H1 (cell line): ENCODE data around the gene ACSL3. TPM values are rescaled to one million over a fixed set of nuclear protein-coding genes. Genes with fewer than 3 reads are reported as not detected.

Experiments
- GTF2F1 ChIP-seq: IDR thresholded peaks from 2 replicates; pipeline ENCODE4 v1.6.1; 2012; ENCODE audit warnings: low read depth, low read length, improper control_type of control experiment, borderline replicate concordance
- polyA plus RNA-seq, 7 experiments: library from polyadenylated mRNA; depleted of rRNA in 3 of 7; stranded (reverse) in 5 of 7; unstranded in 2 of 7; fragments of >200 nt in 5 of 7; fragments of 200-250 nt in 2 of 7; gene quantifications; 1 replicate in 5 of 7; 2 replicates in 1 of 7; 4 replicates in 1 of 7; pipeline versions ENCODE4 v1.2.1 to v1.2.3, GENCODE V29; 2011 to 2013; ENCODE audit warnings: missing spikeins in 2 of 7, mixed read lengths in 2 of 7
- total RNA-seq: library from RNA; stranded (reverse); fragmentation: NEBNext Ultra II Directional; extraction: Animal tissue kit (Norgen Biotek cat#: 25700); gene quantifications from 2 replicates; pipeline ENCODE4 v1.2.1, GENCODE V29; 2021
- TF ChIP-seq, protein P1 (sequence below): fragments of 300-600 bp; sonication (generic); IDR thresholded peaks from 2 replicates; pipeline ENCODE4 v1.7.1; 2012; ENCODE audit warnings: low read length, moderate library complexity, mild to moderate bottlenecking, inconsistent platforms; ENCODE audit not compliant: insufficient replicate concordance

Gene ACSL3
- total and polyA plus RNA-seq, 2 of the 8 experiments (the other 6 are each of a cell fraction or from before 2014, with no cell fraction given), result 37.5 to 98.1 TPM

DNA sequence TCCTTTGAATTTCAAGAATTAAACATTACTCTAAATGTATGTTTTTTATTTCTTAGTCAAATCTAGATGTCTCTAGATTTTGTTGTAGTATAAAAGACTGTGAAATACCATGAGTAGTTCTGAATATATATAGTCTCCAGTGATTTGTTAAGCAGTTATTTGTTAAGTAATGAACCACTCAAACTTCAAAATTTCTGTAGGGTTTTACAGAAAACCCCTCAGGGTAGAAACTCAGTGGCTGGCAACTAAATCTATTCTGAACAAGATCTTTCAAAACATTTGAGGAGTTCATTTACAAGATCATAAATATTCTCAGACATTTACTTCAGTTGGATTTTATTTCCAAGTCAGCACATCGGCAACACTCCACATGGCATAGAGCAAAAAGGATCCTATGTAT lies 35.8 kb upstream of the ACSL3 start (continued):
- TF ChIP-seq, protein P1, sequence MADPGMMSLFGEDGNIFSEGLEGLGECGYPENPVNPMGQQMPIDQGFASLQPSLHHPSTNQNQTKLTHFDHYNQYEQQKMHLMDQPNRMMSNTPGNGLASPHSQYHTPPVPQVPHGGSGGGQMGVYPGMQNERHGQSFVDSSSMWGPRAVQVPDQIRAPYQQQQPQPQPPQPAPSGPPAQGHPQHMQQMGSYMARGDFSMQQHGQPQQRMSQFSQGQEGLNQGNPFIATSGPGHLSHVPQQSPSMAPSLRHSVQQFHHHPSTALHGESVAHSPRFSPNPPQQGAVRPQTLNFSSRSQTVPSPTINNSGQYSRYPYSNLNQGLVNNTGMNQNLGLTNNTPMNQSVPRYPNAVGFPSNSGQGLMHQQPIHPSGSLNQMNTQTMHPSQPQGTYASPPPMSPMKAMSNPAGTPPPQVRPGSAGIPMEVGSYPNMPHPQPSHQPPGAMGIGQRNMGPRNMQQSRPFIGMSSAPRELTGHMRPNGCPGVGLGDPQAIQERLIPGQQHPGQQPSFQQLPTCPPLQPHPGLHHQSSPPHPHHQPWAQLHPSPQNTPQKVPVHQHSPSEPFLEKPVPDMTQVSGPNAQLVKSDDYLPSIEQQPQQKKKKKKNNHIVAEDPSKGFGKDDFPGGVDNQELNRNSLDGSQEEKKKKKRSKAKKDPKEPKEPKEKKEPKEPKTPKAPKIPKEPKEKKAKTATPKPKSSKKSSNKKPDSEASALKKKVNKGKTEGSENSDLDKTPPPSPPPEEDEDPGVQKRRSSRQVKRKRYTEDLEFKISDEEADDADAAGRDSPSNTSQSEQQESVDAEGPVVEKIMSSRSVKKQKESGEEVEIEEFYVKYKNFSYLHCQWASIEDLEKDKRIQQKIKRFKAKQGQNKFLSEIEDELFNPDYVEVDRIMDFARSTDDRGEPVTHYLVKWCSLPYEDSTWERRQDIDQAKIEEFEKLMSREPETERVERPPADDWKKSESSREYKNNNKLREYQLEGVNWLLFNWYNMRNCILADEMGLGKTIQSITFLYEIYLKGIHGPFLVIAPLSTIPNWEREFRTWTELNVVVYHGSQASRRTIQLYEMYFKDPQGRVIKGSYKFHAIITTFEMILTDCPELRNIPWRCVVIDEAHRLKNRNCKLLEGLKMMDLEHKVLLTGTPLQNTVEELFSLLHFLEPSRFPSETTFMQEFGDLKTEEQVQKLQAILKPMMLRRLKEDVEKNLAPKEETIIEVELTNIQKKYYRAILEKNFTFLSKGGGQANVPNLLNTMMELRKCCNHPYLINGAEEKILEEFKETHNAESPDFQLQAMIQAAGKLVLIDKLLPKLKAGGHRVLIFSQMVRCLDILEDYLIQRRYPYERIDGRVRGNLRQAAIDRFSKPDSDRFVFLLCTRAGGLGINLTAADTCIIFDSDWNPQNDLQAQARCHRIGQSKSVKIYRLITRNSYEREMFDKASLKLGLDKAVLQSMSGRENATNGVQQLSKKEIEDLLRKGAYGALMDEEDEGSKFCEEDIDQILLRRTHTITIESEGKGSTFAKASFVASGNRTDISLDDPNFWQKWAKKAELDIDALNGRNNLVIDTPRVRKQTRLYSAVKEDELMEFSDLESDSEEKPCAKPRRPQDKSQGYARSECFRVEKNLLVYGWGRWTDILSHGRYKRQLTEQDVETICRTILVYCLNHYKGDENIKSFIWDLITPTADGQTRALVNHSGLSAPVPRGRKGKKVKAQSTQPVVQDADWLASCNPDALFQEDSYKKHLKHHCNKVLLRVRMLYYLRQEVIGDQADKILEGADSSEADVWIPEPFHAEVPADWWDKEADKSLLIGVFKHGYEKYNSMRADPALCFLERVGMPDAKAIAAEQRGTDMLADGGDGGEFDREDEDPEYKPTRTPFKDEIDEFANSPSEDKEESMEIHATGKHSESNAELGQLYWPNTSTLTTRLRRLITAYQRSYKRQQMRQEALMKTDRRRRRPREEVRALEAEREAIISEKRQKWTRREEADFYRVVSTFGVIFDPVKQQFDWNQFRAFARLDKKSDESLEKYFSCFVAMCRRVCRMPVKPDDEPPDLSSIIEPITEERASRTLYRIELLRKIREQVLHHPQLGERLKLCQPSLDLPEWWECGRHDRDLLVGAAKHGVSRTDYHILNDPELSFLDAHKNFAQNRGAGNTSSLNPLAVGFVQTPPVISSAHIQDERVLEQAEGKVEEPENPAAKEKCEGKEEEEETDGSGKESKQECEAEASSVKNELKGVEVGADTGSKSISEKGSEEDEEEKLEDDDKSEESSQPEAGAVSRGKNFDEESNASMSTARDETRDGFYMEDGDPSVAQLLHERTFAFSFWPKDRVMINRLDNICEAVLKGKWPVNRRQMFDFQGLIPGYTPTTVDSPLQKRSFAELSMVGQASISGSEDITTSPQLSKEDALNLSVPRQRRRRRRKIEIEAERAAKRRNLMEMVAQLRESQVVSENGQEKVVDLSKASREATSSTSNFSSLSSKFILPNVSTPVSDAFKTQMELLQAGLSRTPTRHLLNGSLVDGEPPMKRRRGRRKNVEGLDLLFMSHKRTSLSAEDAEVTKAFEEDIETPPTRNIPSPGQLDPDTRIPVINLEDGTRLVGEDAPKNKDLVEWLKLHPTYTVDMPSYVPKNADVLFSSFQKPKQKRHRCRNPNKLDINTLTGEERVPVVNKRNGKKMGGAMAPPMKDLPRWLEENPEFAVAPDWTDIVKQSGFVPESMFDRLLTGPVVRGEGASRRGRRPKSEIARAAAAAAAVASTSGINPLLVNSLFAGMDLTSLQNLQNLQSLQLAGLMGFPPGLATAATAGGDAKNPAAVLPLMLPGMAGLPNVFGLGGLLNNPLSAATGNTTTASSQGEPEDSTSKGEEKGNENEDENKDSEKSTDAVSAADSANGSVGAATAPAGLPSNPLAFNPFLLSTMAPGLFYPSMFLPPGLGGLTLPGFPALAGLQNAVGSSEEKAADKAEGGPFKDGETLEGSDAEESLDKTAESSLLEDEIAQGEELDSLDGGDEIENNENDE, result no peak
- no peak for TF ChIP-seq GTF2F1
- TF ChIP-seq, all 59 proteins: peak for 0
